ENCODE measurements around the gene QPCT.
"Not testable (repeated sequence)": the region's sequence is repeated elsewhere in the genome, so short reads cannot be mapped to it uniquely, and the experiment has no call there.

The QPCT gene

GRCh38 chr2:37394796-37395555 lies 50.5 kb downstream of the QPCT start:
- no peak for FAIRE-seq

GRCh38 chr2:37396890-37397565 lies 52.6 kb downstream of the QPCT start:
- no peak for FAIRE-seq

GRCh38 chr2:37398990-37399389 lies 54.6 kb downstream of the QPCT start:
- no peak for FAIRE-seq

GRCh38 chr2:37400041-37400440 lies 55.6 kb downstream of the QPCT start:
- FAIRE-seq = peak; percentile 6

- no peak for FAIRE-seq
Measured at GRCh38 chr2:37402636-37403035, 58.2 kb downstream of the QPCT start.

- no peak for FAIRE-seq
Measured at GRCh38 chr2:37405781-37406180, 61.4 kb downstream of the QPCT start.

GRCh38 chr2:37412231-37412630 lies 67.8 kb downstream of the QPCT start:
- no peak for FAIRE-seq

GRCh38 chr2:37413911-37414469 lies 69.6 kb downstream of the QPCT start:
- FAIRE-seq = not testable (repeated sequence)

- peak; percentile 63 for FAIRE-seq
Measured at GRCh38 chr2:37414470-37414949, 70.1 kb downstream of the QPCT start.

GRCh38 chr2:37415128-37415820 lies 70.8 kb downstream of the QPCT start:
- no peak for FAIRE-seq

GRCh38 chr2:37417321-37417720 lies 72.9 kb downstream of the QPCT start:
- FAIRE-seq = no peak

- FAIRE-seq = no peak
Measured at GRCh38 chr2:37418956-37419355, 74.5 kb downstream of the QPCT start.

- FAIRE-seq = no peak
Measured at GRCh38 chr2:37421686-37422085, 77.3 kb downstream of the QPCT start.

- no peak for FAIRE-seq
Measured at GRCh38 chr2:37422816-37423215, 78.4 kb downstream of the QPCT start.
